Measurements from ENCODE around the gene PCYT2. TPM values are rescaled to one million over a fixed set of nuclear protein-coding genes. Genes with fewer than 3 reads are reported as not detected.

Gene PCYT2
- total and polyA plus RNA-seq, 12 donors, result 29.5 to 64.1 (median 47.7) TPM

DNA sequence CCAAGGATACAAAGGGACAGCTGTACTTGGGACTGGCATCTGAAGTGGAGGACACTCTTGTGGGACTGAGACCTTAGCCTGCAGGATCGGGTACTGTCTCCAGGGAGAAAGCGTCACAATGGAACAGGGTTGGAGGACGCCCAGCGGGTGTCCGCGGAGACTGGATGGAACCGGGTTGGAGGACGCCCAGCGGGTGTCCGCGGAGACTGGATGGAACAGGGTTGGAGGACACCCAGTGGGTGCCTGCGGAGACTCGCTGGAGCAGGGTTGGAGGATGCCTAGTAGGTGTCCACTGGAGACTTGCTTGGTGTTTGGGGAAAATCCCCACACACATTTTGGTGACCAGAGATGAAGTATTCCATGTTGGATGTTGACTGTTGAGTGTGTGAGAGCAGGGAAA, 36.0 kb upstream of the PCYT2 start, which contains the start of gene MYADML2:
Gene MYADML2 (minus strand): TSS at position 45 of the 400 bp plus-strand sequence. CDS start 5,492 bp downstream, outside the sequence.
- peaks cover 0 to 20% (median 0%) of the 10 kb centered on the region in 7 donors for H3K27me3 ChIP-seq
- peak in 1 of 8 donors; percentile 36 for ATAC-seq
- peaks cover 0 to 3% (median 0%) of the 10 kb centered on the region in 9 donors for H3K36me3 ChIP-seq
- intact Hi-C loops (cut with DNase I), result no loop called here
- no peaks in the 10 kb centered on the region for H3K4me1 ChIP-seq
- H3K4me3 ChIP-seq, result no peak within 1 kb of the TSS
- TF ChIP-seq CTCF (IDR thresholded peaks at IDR 0.05), result no peak
- no peak for DNase-seq
- 88% methylated on average over 13 of the region's 13 CpGs for WGBS, 2 donors
- H3K27ac ChIP-seq, result no peak within 1 kb of the TSS
- no peaks in the 10 kb centered on the region for H3K9me3 ChIP-seq

GRCh38 chr17:81944858-81945257, 33.7 kb upstream of the PCYT2 start:
- H3K27me3 ChIP-seq, result peaks cover 0 to 21% (median 6%) of the 10 kb centered on the region in 7 donors

GRCh38 chr17:81942167-81942553, 31.0 kb upstream of the PCYT2 start:
- peaks cover 0 to 21% (median 9%) of the 10 kb centered on the region in 7 donors for H3K27me3 ChIP-seq
- DNase-seq, result no peak
- TF ChIP-seq CTCF (IDR thresholded peaks at IDR 0.05), result no peak
- H3K9me3 ChIP-seq, result no peaks in the 10 kb centered on the region
- no peaks in the 10 kb centered on the region for H3K36me3 ChIP-seq
- peak overlapping the region; percentile 14 to 85 (median 78) for H3K27ac ChIP-seq
- peak in 4 of 8 donors; percentile 20 to 27 (median 22) for ATAC-seq
- WGBS, 2 donors, result 27 to 28% methylated on average over 11 to 12 of the region's 12 CpGs
- intact Hi-C loops (cut with DNase I), result no loop called here
- H3K4me1 ChIP-seq, result peaks cover 11 to 41% (median 18%) of the 10 kb centered on the region in 9 donors
- H3K4me3 ChIP-seq, result peak overlapping the region; percentile 18 to 52 (median 39)

More at GRCh38 chr17:81944858-81945257, 33.7 kb upstream of the PCYT2 start:
- Histone ChIP-seq H3K27ac (no peak overlapping the region), H3K4me1 (peaks cover 6 to 20% (median 16%) of the 10 kb centered on the region in 9 donors), H3K9me3 (no peaks in the 10 kb centered on the region), H3K4me3 (no peak overlapping the region), H3K36me3 (peaks cover 0 to 3% (median 0%) of the 10 kb centered on the region in 9 donors)
- intact Hi-C loops (cut with DNase I), result no loop called here
- WGBS, 2 donors, result 85 to 90% methylated on average over 9 of the region's 9 CpGs
- ATAC-seq (no peak), DNase-seq (no peak)
- TF ChIP-seq CTCF (IDR thresholded peaks at IDR 0.05), result no peak

DNA sequence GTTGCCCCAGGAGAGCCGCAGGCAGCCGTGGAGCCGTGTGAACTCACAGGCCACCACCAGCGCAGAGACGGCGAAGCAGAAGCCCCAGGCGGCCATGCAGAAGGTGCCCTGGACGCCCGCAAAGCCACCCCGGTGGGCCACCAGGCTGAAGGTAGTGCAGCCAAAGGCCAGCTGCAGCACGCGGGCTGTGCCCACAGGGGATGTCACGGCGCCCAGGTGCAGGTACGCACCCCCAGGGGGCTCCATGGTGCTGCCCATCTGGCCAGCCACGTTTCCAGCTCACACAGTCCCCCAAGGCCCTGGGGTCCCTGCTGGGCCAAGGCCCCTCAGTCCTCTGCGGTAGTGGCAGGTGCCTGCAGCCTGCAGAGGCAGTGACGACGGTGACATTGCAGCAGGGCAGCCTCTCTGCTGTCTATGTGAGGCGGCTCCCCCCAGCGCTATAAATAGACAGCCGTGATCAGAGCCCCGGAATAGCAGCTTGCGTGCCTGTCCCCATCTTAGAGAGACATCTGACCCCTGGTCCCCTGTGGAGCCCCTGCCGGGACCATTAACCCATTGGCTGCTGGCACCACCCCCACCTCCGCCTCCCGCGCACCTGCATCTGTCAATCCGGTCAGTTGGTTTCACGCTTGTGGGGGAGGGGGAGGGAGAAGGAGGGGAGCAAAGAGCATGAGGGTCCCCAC, 30.4 kb upstream of the PCYT2 start:
- Histone ChIP-seq H3K4me3 (peak overlapping the region; percentile 18 to 52 (median 39)), H3K36me3 (no peaks in the 10 kb centered on the region), H3K4me1 (peaks cover 15 to 46% (median 22%) of the 10 kb centered on the region in 9 donors), H3K27ac (peak overlapping the region; percentile 18 to 85 (median 78)), H3K27me3 (peaks cover 0 to 21% (median 9%) of the 10 kb centered on the region in 7 donors), H3K9me3 (no peaks in the 10 kb centered on the region)
- TF ChIP-seq CTCF (IDR thresholded peaks at IDR 0.05), result no peak
- ATAC-seq (peak; percentile 47 to 86 (median 73)), DNase-seq (peak in 1 of 2 donors; percentile 69)
- 34 to 44% methylated on average over 29 to 30 of the region's 30 CpGs for WGBS, 2 donors
- intact Hi-C loops (cut with DNase I), result no loop called here

Data from heart right ventricle (tissue), 16 donors.